Measurements from ENCODE around the gene TRIAP1.
"Not testable (repeated sequence)": the region's sequence is repeated elsewhere in the genome, so short reads cannot be mapped to it uniquely, and the experiment has no call there.

The TRIAP1 gene

GRCh38 chr12:120468821-120469449, 22.8 kb upstream of the TRIAP1 start:
- DNase-seq: no peak

GRCh38 chr12:120468325-120468820, 22.2 kb upstream of the TRIAP1 start:
- DNase-seq: peak; percentile 20

GRCh38 chr12:120467439-120467838, 21.3 kb upstream of the TRIAP1 start:
- no peak for DNase-seq

DNA sequence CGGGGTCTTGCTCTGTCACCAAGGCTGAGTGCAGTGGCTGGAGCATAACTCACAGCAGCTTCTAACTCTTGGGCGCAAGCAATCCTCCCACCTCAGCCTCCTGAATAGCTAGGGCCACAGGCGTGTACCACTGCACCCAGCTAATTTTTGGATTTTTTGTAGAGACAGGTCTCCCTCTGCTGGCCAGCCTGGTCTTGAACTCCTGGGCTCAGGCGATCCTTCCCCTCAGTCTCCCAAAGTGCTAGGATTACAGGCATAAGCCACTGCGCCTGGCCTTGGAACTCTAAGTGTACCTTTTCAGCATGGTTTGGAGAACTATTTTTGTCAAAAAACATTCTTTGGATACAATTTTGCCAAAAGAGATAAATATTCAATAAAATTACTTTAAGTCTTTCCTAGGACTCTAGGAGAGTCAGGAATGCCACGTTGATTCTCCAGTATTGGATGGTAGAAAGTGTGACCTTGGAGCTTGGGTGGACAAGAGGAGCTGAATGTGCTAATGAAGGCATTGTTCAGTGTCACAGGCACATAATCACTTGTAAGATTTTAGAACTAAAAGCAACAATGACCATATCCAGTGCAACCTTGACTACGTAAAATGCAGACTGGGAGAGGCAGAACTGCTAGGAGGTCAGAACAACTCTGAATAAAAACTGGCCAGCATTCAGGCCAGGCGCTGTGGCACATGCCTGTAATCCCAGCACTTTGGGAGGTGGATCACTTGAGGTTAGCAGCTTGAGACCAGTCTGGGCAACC, 20.6 kb upstream of the TRIAP1 start:
- peak; percentile 52 for DNase-seq

DNA sequence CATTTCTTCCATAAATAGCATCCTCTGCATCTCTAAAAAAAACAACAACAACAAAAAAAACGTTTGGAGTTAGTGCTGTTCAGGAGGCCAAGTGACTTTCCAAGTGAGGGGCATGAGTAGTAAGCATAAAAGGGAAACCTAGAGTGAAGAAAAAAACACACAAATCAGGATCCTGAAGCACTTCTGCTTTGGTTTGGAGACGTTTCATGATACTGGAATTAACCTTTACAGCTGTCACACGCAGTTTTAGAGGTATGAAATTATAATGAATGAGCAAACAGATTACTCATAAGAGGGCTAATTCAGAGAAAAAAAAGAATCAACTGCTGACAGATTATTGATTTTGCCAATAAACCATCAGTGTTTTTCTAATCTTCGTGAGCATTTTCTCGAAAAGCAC, 19.6 kb upstream of the TRIAP1 start:
- DNase-seq: no peak

GRCh38 chr12:120463712-120464111, 17.5 kb upstream of the TRIAP1 start:
- no peak for DNase-seq

DNA sequence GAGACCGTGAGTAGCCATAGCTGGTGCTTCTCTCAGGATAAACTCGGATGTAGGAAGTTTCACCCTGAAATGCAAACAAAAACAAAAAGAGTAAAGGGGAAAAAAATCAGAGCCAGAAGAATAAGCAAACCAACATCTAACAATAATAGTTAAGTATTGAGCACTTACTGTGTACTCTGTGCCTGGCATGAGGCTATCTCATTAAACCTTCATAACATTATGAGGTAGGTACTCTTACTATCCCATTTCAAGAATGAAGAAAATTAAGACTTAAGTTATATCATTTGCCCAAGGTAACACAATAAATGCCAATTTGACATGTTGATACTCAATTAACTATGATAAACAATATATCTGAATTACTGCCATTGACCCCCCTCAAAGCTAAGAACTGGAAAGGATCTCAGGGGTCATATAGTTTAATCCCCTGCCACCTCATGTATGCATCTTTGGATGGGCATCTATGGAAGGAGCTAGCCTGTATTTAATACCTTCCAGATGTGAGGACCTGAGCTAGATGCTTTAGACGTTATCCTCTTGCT, 16.0 kb upstream of the TRIAP1 start:
- DNase-seq: no peak

GRCh38 chr12:120460157-120460556, 14.0 kb upstream of the TRIAP1 start:
- DNase-seq: no peak

DNA sequence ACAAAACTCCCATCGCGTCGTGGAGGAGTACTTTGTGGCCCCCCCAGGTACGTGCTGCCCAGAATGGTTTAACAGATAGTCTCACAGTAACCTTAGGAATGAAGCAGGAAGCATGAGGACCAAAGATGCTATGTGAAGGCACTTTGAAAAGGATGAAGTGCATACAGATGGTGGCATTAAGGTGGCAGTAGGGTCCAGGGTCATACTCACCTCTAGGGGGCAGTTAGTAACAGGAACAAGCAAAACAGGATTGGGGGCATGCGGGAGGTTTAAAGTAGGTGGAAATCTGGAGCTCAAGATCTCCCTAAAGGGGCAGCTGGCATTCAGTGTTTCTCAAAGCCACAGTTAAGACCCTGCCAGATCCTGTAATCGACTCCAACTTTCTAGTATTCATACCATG, 10.9 kb upstream of the TRIAP1 start:
- peak; percentile 8 for DNase-seq

DNA sequence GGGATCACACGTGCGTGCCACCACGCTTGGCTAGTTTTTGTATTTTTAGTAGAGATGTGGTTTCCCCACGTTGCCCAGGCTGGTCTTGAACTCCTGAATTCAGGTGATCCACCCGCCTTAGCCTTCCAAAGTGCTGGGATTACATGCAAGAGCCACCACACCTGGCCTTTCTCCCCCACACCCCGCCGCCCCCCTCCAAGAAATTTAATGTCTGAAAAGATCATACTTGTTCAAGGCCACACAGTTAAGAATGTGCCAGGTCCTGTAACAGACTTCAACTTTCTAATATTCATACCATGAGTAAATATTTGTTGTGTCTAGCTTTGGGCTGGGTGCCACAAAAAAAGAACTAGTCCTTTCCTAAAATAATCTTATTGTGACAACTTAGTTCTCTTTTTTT, 9.1 kb upstream of the TRIAP1 start:
- DNase-seq: no peak

DNA sequence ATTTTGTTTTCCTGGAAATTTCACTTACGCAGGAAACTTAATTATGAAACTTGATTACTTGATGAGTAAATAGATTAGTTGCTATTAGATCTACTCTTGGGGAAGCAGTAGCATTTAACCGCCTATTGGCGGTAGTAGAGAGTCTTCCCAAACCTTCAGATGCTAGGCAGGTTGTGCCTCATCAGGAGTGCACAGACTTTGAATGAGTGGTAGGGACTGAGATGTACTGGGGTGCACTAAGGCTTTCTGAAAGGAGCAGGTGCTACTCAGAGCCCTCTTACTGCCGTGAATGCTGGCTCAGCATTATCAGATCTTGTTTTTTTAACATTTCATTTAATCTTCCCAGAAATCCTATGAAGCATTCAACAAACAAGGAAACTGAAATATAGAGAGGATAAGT, 7.8 kb upstream of the TRIAP1 start:
- DNase-seq: peak; percentile 19

DNA sequence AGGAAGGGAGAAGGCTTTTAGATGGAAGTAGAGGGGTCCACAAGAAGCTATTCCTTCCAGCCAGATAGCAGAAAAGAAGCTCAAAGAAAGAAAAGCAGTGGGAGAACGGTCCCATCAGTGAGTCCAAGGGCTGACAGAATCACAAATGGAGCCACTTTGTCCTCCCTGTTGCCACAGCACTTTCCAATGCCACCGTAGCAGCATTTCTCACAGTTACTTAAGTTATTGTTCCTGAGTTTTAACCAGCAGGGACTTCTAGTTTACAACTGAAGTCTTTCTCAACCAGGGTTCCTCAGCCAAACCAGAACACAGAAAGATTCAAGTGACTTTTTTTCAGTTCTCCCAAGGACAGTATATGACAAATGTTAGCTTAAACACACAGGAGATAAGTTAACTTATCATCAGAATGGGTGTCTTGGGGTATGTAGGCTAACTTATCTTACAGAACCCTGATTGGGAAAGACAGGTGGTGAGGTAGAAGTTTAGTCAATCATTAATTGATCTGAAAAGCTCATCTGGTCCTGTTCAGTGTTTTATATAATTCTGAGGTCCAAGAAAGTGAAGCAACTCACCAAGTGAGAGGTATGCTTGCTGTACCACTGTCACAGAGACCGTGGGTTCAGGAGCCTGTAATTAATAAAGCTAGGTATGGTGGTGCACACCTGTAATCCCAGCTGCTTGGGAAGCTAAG, 7.0 kb upstream of the TRIAP1 start:
- DNase-seq: no peak

DNA sequence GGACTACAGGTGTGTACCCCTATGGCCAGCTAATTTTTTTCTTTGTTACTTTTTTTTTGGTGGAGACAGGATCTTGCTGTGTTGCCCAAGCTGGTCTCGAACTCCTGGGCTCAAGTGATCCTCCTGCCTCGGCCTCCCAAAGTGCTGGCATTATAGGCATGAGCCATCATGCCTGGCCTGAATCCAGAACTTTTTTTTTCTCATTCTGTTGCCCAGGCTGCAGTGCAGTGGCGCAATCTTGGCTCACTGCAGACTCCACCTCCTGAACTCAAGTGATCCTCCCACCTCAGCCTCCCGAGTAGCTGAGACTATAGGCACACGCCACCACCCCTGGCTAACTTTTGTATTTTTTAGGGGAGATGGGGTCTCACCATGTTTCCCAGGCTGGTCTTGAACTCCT, 6.3 kb upstream of the TRIAP1 start:
- peak; percentile 6 for DNase-seq

DNA sequence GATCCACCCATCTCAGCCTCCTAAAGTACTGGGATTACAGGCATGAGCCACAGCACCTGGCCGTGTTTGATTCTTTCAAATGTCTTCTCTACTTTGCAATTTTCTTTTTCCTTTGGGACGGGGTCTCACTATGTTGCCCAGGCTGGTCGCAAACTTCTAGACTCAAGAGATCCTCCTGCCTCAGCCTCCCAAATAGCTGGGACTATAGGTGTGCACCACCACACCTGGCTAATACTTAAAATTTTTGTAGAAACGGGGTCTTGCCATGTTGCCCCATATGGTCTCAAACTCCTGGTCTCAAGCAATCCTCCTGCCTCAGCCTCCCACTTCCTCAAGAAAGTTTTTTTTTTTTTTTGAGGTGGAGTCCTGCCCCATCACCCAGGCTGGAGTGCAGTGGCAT, 1.8 kb upstream of the TRIAP1 start:
- DNase-seq: no peak

GRCh38 chr12:120446844-120447178, 627 bp upstream of the TRIAP1 start:
- DNase-seq: not testable (repeated sequence)

- DNase-seq: no peak
Observed at GRCh38 chr12:120444676-120445075, 1.5 kb downstream of the TRIAP1 start.

- DNase-seq: peak; percentile 65
Observed at GRCh38 chr12:120439646-120440247, 6.4 kb downstream of the TRIAP1 start.

- no peak for DNase-seq
Observed at GRCh38 chr12:120438495-120439198, 7.5 kb downstream of the TRIAP1 start.

DNA sequence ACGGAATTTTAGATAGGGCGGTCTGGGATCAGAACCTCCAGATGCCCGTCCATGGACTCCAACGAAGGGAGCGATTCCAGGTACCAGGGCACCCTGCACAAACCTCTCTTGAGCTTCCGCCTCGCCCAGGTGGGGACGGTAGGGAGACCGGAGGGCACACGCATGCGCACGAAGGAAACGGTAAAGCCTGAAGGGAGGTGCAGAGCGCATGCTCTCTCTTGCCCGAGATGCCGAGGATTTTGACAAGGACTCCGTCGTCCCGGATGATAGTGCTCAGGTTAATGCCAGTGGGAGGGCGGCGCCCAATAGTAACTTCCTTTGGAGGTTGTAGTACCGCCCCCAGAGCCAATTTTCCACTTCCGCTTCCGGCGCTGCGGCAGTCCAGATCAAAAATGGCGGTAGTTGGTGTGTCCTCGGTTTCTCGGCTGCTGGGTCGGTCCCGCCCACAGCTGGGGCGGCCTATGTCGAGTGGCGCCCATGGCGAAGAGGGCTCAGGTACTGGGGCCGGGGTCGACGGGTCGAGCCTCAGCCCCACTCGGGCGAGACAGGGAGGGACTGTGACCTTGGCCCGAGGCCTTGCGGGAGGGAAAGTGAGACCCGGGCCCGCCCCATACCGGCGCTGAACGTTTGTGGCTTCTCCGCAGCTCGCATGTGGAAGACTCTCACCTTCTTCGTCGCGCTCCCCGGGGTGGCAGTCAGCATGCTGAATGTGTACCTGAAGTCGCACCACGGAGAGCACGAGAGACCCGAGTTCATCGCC, 8.3 kb downstream of the TRIAP1 start, which contains the start of gene COX6A1:
Gene COX6A1 (plus strand): TSS at position 379 of the 760 bp plus-strand sequence. CDS start 14 bp downstream, at position 393.
- DNase-seq: peak; percentile 95

- no peak for DNase-seq
Observed at GRCh38 chr12:120432772-120433525, 13.2 kb downstream of the TRIAP1 start.

DNA sequence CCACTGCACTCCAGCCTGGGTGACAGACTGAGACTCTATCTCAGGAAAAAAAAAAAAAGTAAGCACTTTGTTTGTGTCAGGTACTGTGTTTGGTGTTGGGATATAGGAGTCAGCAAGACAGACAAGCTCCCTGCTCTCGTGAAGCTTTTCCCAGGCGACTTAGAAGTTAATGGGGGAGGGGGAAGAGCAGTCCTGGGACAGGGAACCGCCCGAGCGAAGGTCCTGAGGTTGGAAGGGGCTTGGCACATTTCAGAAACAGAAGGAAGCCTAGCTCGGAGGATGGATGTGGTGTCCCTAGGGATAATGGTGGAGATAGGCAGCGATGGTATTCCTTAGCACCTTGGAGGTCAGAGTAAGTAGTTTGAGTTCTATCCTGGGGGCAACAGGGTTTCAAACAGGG, 16.8 kb downstream of the TRIAP1 start:
- DNase-seq: no peak

All from fibroblast of skin of scalp (primary cell).